Subcutaneous abdominal adipose tissue (tissue), 5 donors: ENCODE data around the gene SH3PXD2B.
A peak's percentile ranks its signal among the peaks of the same experiment; 100 is the strongest.

Experiments
- H3K27ac ChIP-seq: one replicate; pipeline ENCODE4 v1.7.0; 2013; ENCODE audit warnings: low read depth, mild to moderate bottlenecking, inconsistent platforms, low read length, moderate library complexity
- H3K27me3 ChIP-seq, 5 donors: one replicate each; pipeline ENCODE4 v1.7.0; 2013; ENCODE audit warnings: low read length in 5 of 5, inconsistent platforms in 1 of 5; ENCODE audit not compliant: control insufficient read depth in 5 of 5, insufficient read depth in 4 of 5
- H3K36me3 ChIP-seq, 5 donors: one replicate each; pipeline ENCODE4 v1.7.0; 2013; ENCODE audit warnings: low read length in 5 of 5; ENCODE audit not compliant: control insufficient read depth in 5 of 5, insufficient read depth in 5 of 5
- H3K4me1 ChIP-seq, 5 donors: one replicate each; pipeline ENCODE4 v1.7.0; 2013; ENCODE audit warnings: low read length in 5 of 5, mild to moderate bottlenecking in 3 of 5, moderate library complexity in 1 of 5; ENCODE audit not compliant: control insufficient read depth in 5 of 5, insufficient read depth in 5 of 5
- H3K4me3 ChIP-seq, 5 donors: one replicate each; pipeline ENCODE4 v1.7.0; 2013; ENCODE audit warnings: low read length in 5 of 5, low read depth in 1 of 5
- H3K9ac ChIP-seq, 5 donors: one replicate each; pipeline ENCODE4 v1.7.0; 2013; ENCODE audit warnings: low read length in 5 of 5, mild to moderate bottlenecking in 4 of 5, moderate library complexity in 3 of 5
- H3K9me3 ChIP-seq, 5 donors: one replicate each; pipeline ENCODE4 v1.7.0; 2013; ENCODE audit warnings: low read length in 5 of 5; ENCODE audit not compliant: control insufficient read depth in 5 of 5
- donor health status: healthy.
- donor health status: healthy.
- donor health status: healthy.
- donor health status: healthy.
- donor health status: healthy.

Gene SH3PXD2B

GRCh38 chr5:172454358-172455086, at the start of gene SH3PXD2B:
SH3PXD2B (minus strand) TSS chr5:172454525; CDS start chr5:172454352, 173 bp downstream.
- Histone ChIP-seq H3K4me1 (peaks cover 7 to 54% (median 30%) of the 10 kb centered on the region in 5 donors), H3K9ac (peak within 1 kb of the TSS in 4 of 5 donors; percentile 65 to 73 (median 68)), H3K27ac (peak within 1 kb of the TSS; percentile 50), H3K9me3 (no peaks in the 10 kb centered on the region), H3K27me3 (peaks cover 0 to 2% (median 0%) of the 10 kb centered on the region in 5 donors), H3K36me3 (no peaks in the 10 kb centered on the region), H3K4me3 (peak within 1 kb of the TSS; percentile 60 to 79 (median 76))

- Histone ChIP-seq H3K9me3 (no peaks in the 10 kb centered on the region), H3K27ac (no peak overlapping the region), H3K4me1 (peaks cover 0 to 21% (median 3%) of the 10 kb centered on the region in 5 donors), H3K27me3 (peaks cover 0 to 10% (median 5%) of the 10 kb centered on the region in 5 donors), H3K4me3 (no peak overlapping the region), H3K36me3 (no peaks in the 10 kb centered on the region), H3K9ac (no peak overlapping the region)
Measured at GRCh38 chr5:172502969-172503368, 48.6 kb upstream of the SH3PXD2B start.

- Histone ChIP-seq H3K4me3 (no peak overlapping the region), H3K4me1 (peaks cover 0 to 20% (median 3%) of the 10 kb centered on the region in 5 donors), H3K27me3 (peaks cover 0 to 10% (median 5%) of the 10 kb centered on the region in 5 donors), H3K9ac (no peak overlapping the region), H3K36me3 (no peaks in the 10 kb centered on the region), H3K27ac (no peak overlapping the region), H3K9me3 (no peaks in the 10 kb centered on the region)
Measured at GRCh38 chr5:172502410-172502809, 48.1 kb upstream of the SH3PXD2B start.

GRCh38 chr5:172501708-172502320, 47.5 kb upstream of the SH3PXD2B start:
- H3K9ac ChIP-seq: no peak overlapping the region

GRCh38 chr5:172499287-172499686, 45.0 kb upstream of the SH3PXD2B start:
- no peak overlapping the region for H3K4me3 ChIP-seq
- H3K27me3 ChIP-seq: peaks cover 0 to 12% (median 2%) of the 10 kb centered on the region in 5 donors
- no peak overlapping the region for H3K27ac ChIP-seq
- H3K9ac ChIP-seq: no peak overlapping the region
- no peaks in the 10 kb centered on the region for H3K36me3 ChIP-seq
- peaks cover 0 to 19% (median 10%) of the 10 kb centered on the region in 5 donors for H3K4me1 ChIP-seq
- no peaks in the 10 kb centered on the region for H3K9me3 ChIP-seq

More at GRCh38 chr5:172501708-172502320, 47.5 kb upstream of the SH3PXD2B start:
- Histone ChIP-seq H3K36me3 (no peaks in the 10 kb centered on the region), H3K27ac (no peak overlapping the region), H3K27me3 (peaks cover 0 to 10% (median 5%) of the 10 kb centered on the region in 5 donors), H3K4me3 (no peak overlapping the region), H3K4me1 (peaks cover 0 to 26% (median 8%) of the 10 kb centered on the region in 5 donors), H3K9me3 (no peaks in the 10 kb centered on the region)

- Histone ChIP-seq H3K9ac (no peak overlapping the region), H3K36me3 (no peaks in the 10 kb centered on the region), H3K9me3 (no peaks in the 10 kb centered on the region), H3K27ac (no peak overlapping the region), H3K27me3 (peaks cover 0 to 12% (median 0%) of the 10 kb centered on the region in 5 donors), H3K4me3 (no peak overlapping the region), H3K4me1 (peaks cover 0 to 13% (median 8%) of the 10 kb centered on the region in 5 donors)
Measured at GRCh38 chr5:172498431-172499129, 44.3 kb upstream of the SH3PXD2B start.

GRCh38 chr5:172497591-172498255, 43.4 kb upstream of the SH3PXD2B start:
- no peak overlapping the region for H3K27ac ChIP-seq

GRCh38 chr5:172496671-172497371, 42.5 kb upstream of the SH3PXD2B start:
- no peaks in the 10 kb centered on the region for H3K9me3 ChIP-seq
- H3K27me3 ChIP-seq: peaks cover 0 to 12% (median 0%) of the 10 kb centered on the region in 5 donors
- peaks cover 0 to 13% (median 8%) of the 10 kb centered on the region in 5 donors for H3K4me1 ChIP-seq
- H3K36me3 ChIP-seq: no peaks in the 10 kb centered on the region
- no peak overlapping the region for H3K9ac ChIP-seq
- no peak overlapping the region for H3K4me3 ChIP-seq
- H3K27ac ChIP-seq: no peak overlapping the region

More at GRCh38 chr5:172497591-172498255, 43.4 kb upstream of the SH3PXD2B start:
- no peak overlapping the region for H3K4me3 ChIP-seq
- no peaks in the 10 kb centered on the region for H3K36me3 ChIP-seq
- no peak overlapping the region for H3K9ac ChIP-seq
- H3K27me3 ChIP-seq: peaks cover 0 to 12% (median 0%) of the 10 kb centered on the region in 5 donors
- H3K4me1 ChIP-seq: peaks cover 0 to 13% (median 8%) of the 10 kb centered on the region in 5 donors
- H3K9me3 ChIP-seq: no peaks in the 10 kb centered on the region
